Vagina (tissue), 2 donors: ENCODE measurements around the gene ADGRB2.

Experiments
- CTCF ChIP-seq, 3 experiments: fragments of 450-650 bp in 2 of 3; fragments of 200-600 bp in 1 of 3; sonication (generic) in 1 of 3; IDR thresholded peaks; one replicate each; pipeline ENCODE4 v1.5.1; 2017 to 2019; ENCODE audit warnings: antibody characterized with exemption in 3 of 3, mild to moderate bottlenecking in 2 of 3, moderate library complexity in 2 of 3
- POLR2A ChIP-seq, 2 donors: fragments of 450-650 bp; IDR thresholded peaks; one replicate each; pipeline ENCODE4 v1.6.1; 2017; ENCODE audit warnings: antibody characterized with exemption in 2 of 2, mild to moderate bottlenecking in 2 of 2, moderate library complexity in 2 of 2
- POLR2AphosphoS5 ChIP-seq, 2 donors: sonication (generic); formaldehyde crosslinking; IDR thresholded peaks; one replicate each; pipeline ENCODE4 v1.9.0; 2017; ENCODE audit warnings: antibody characterized with exemption in 2 of 2, mild to moderate bottlenecking in 2 of 2, low read depth in 1 of 2; ENCODE audit not compliant: insufficient read depth in 1 of 2

- TF ChIP-seq CTCF (IDR thresholded peaks at IDR 0.05), result no peak
- no peak for TF ChIP-seq POLR2A (IDR thresholded peaks at IDR 0.05)
- TF ChIP-seq POLR2AphosphoS5 (IDR thresholded peaks at IDR 0.05; ENCODE audit: insufficient read depth in 1 of 2, low read depth in 1 of 2), result no peak
These were observed 72.7 kb downstream of the ADGRB2 start for GRCh38 chr1:31691446-31691845.
